ENCODE results near the gene CCDC92.

Gene CCDC92

GRCh38 chr12:124002021-124002644 is 29.5 kb upstream of the CCDC92 start:
- DNase-seq (ENCODE audit: low read depth) = no peak

- DNase-seq (ENCODE audit: low read depth) = no peak
These were observed 28.7 kb upstream of the CCDC92 start for GRCh38 chr12:124001343-124001742.

- DNase-seq (ENCODE audit: low read depth) = no peak
These were observed 27.5 kb upstream of the CCDC92 start for GRCh38 chr12:124000111-124000510.

- no peak for DNase-seq (ENCODE audit: low read depth)
These were observed 26.3 kb upstream of the CCDC92 start for GRCh38 chr12:123998991-123999359.

- no peak for DNase-seq (ENCODE audit: low read depth)
These were observed 25.8 kb upstream of the CCDC92 start for GRCh38 chr12:123998344-123998990.

GRCh38 chr12:123997908-123998307 is 25.3 kb upstream of the CCDC92 start:
- DNase-seq (ENCODE audit: low read depth) = no peak

GRCh38 chr12:123997033-123997822 is 24.6 kb upstream of the CCDC92 start:
- no peak for DNase-seq (ENCODE audit: low read depth)

- DNase-seq (ENCODE audit: low read depth) = no peak
These were observed 23.9 kb upstream of the CCDC92 start for GRCh38 chr12:123996581-123996980.

- no peak for DNase-seq (ENCODE audit: low read depth)
These were observed 22.6 kb upstream of the CCDC92 start for GRCh38 chr12:123995023-123995748.

- no peak for DNase-seq (ENCODE audit: low read depth)
These were observed 19.6 kb upstream of the CCDC92 start for GRCh38 chr12:123992118-123992825.

GRCh38 chr12:123991372-123991951 is 18.8 kb upstream of the CCDC92 start:
- no peak for DNase-seq (ENCODE audit: low read depth)

GRCh38 chr12:123990511-123990910 is 17.9 kb upstream of the CCDC92 start:
- DNase-seq (ENCODE audit: low read depth) = no peak

GRCh38 chr12:123989753-123990152 is 17.1 kb upstream of the CCDC92 start:
- DNase-seq (ENCODE audit: low read depth) = no peak

GRCh38 chr12:123989168-123989567 is 16.5 kb upstream of the CCDC92 start:
- DNase-seq (ENCODE audit: low read depth) = no peak

- no peak for DNase-seq (ENCODE audit: low read depth)
These were observed 14.4 kb upstream of the CCDC92 start for GRCh38 chr12:123987022-123987421.

GRCh38 chr12:123986374-123986965 is 13.8 kb upstream of the CCDC92 start:
- no peak for DNase-seq (ENCODE audit: low read depth)

GRCh38 chr12:123984903-123985302 is 12.3 kb upstream of the CCDC92 start:
- no peak for DNase-seq (ENCODE audit: low read depth)

GRCh38 chr12:123983822-123984485 is 11.3 kb upstream of the CCDC92 start:
- DNase-seq (ENCODE audit: low read depth) = peak; percentile 23

GRCh38 chr12:123982269-123982668 is 9.6 kb upstream of the CCDC92 start:
- DNase-seq (ENCODE audit: low read depth) = no peak

GRCh38 chr12:123979566-123979965 is 6.9 kb upstream of the CCDC92 start:
- DNase-seq (ENCODE audit: low read depth) = no peak
